Measurements from ENCODE around the gene ANKRD42. TPM values are rescaled to one million over a fixed set of nuclear protein-coding genes. Genes with fewer than 3 reads are reported as not detected.
"Not testable (repeated sequence)": the region's sequence is repeated elsewhere in the genome, so short reads cannot be mapped to it uniquely, and the experiment has no call there.

The ANKRD42 gene
- total RNA-seq, 4 donors from 2014 or later = 3.6 to 27.2 (median 9.8) TPM

DNA sequence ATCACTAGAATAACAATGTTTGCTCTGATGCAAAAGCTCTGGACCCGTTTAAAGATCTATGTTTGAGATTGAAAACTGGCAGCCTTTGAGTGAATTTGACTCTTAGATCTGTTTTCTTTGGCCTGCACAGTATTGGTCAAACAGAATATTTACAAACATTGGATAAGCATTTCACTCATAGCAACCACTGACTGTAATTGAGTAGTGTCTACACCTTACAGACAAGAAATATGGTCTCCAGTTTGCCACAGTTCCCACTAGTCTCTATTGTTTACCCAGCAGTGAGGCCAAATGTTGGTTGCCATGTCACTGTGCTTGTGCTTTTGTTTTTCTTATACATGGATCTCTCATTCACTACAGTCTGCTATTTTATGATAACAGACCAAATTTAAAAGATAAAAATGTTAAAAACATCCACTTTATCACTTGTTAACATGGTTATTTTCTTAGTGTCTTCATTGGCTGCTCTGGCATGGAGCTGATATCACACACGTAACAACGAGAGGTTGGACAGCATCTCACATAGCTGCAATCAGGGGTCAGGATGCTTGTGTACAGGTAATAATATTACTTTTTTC, 12.2 kb downstream of the ANKRD42 start:
- Histone ChIP-seq H3K4me1 (no peaks in the 10 kb centered on the region), H3K27ac (no peak overlapping the region), H3K4me3 (no peak overlapping the region), H3K36me3 (no peaks in the 10 kb centered on the region), H3K9me3 (no peaks in the 10 kb centered on the region), H3K27me3 (no peaks in the 10 kb centered on the region)
- DNase-seq = no peak
- TF ChIP-seq, protein P1, sequence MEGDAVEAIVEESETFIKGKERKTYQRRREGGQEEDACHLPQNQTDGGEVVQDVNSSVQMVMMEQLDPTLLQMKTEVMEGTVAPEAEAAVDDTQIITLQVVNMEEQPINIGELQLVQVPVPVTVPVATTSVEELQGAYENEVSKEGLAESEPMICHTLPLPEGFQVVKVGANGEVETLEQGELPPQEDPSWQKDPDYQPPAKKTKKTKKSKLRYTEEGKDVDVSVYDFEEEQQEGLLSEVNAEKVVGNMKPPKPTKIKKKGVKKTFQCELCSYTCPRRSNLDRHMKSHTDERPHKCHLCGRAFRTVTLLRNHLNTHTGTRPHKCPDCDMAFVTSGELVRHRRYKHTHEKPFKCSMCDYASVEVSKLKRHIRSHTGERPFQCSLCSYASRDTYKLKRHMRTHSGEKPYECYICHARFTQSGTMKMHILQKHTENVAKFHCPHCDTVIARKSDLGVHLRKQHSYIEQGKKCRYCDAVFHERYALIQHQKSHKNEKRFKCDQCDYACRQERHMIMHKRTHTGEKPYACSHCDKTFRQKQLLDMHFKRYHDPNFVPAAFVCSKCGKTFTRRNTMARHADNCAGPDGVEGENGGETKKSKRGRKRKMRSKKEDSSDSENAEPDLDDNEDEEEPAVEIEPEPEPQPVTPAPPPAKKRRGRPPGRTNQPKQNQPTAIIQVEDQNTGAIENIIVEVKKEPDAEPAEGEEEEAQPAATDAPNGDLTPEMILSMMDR (IDR thresholded peaks at IDR 0.05) = no peak
- no peak for TF ChIP-seq POLR2A (IDR thresholded peaks at IDR 0.05)

DNA sequence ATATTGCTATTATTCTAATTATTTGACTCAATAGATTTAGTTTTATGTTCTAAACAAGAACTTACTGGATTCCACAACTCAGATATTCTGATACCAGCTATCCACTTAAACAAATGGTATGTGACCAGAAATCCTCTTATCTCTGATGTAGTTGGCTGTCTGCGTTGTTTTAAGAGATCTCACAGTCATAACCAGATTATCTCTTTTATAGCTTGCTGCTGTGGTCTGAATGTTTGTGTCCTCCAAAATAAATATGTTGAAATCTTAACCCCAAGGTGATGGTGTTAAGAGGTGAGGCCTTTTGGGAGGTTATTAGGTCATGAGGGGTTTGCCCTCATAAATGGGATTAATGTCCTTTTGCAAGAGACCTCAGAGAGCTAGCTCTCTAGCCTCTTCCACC, 12.7 kb downstream of the ANKRD42 start:
- H3K27me3 ChIP-seq = no peaks in the 10 kb centered on the region
- H3K27ac ChIP-seq = no peak overlapping the region
- no peaks in the 10 kb centered on the region for H3K9me3 ChIP-seq
- no peak overlapping the region for H3K4me3 ChIP-seq
- no peaks in the 10 kb centered on the region for H3K4me1 ChIP-seq
- DNase-seq = no peak
- peaks cover 0 to 3% (median 0%) of the 10 kb centered on the region in 3 donors for H3K36me3 ChIP-seq
- TF ChIP-seq, protein P1 (IDR thresholded peaks at IDR 0.05) = no peak
- no peak for TF ChIP-seq POLR2A (IDR thresholded peaks at IDR 0.05)

DNA sequence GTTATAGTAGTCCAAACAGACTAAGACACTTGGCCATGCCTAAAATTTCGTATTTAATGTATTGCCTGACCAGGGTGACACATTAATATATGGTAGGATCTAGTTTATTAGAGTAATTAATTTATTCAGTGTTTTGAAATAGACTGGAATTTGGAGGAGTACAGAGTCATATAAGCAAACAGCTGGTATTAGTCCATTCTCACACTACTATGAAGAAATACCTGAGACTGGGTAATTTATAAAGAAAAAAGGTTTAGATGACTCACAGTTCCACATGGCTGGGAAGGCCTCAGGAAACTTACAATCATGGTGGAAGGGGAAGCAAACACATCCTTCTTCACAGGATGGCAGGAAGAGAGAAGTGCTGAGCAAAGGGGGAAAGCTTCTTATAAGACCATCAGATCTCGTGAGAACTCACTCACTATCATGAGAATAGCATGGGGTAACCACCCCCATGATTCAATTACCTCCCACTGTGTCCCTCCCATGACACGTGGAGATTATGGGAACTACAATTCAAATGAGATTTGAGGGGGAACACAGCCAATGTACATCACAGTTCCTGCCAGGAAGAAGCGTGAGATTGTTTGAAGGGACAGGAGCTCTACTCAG, 13.4 kb downstream of the ANKRD42 start:
- H3K27me3 ChIP-seq = not testable (repeated sequence)

DNA sequence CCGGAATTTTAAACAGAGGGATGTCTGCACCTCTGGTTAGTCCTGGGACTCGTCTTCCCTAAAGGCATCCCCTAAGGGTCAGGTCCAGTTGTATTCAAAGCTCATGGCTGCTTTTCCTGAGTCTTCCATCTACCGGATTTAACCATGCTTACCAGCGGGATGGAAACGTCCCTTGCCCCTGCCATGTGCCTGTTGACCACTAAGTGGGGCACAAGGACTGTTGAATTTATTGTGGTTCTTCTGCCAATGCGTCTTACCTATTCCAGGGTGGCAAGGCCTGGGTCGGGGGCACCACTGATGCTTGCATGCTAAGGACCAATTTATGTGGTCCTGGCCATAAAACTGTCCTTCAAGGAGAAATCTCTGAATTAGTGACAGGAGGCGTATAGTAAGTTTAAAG, 25.6 kb downstream of the ANKRD42 start:
- TF ChIP-seq, protein P1 (IDR thresholded peaks at IDR 0.05) = peak in 2 of 6 experiments; percentile 7 to 16
- no peak for TF ChIP-seq POLR2A (IDR thresholded peaks at IDR 0.05)
- H3K36me3 ChIP-seq = peaks cover 0 to under 1% (median 0%) of the 10 kb centered on the region in 3 donors
- H3K4me1 ChIP-seq = no peaks in the 10 kb centered on the region
- H3K9me3 ChIP-seq = no peaks in the 10 kb centered on the region
- H3K4me3 ChIP-seq = no peak overlapping the region
- no peak overlapping the region for H3K27ac ChIP-seq
- DNase-seq = no peak
- H3K27me3 ChIP-seq = no peaks in the 10 kb centered on the region

More for the DNA sequence above, 13.4 kb downstream of the ANKRD42 start:
- DNase-seq, H3K9me3 ChIP-seq, H3K4me3 ChIP-seq, H3K36me3 ChIP-seq, H3K4me1 ChIP-seq, H3K27ac ChIP-seq: not testable (repeated sequence)

DNA sequence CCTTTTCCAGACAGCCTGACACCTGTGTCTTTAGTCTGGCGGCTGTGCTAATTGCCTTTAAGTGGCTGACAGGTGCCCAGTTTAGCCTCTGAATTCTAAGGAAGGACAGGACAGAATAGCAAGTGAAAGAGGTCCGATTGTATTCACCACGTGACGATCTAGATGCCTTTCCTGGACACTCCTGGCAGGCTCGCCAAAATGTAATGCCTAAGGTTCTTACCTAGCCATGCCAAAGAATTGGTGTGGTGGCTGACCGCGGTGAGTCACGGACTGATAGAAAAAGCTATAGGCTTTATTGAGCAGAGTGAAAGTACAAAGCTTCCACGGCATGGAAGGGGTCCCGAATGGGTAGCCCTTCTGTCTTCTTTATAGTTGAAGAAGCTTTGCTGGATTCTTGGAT, 26.7 kb downstream of the ANKRD42 start:
- no peaks in the 10 kb centered on the region for H3K36me3 ChIP-seq
- no peak overlapping the region for H3K27ac ChIP-seq
- no peaks in the 10 kb centered on the region for H3K9me3 ChIP-seq
- DNase-seq = no peak
- no peak for TF ChIP-seq POLR2A (IDR thresholded peaks at IDR 0.05)
- TF ChIP-seq, protein P1 (IDR thresholded peaks at IDR 0.05) = no peak
- H3K4me3 ChIP-seq = no peak overlapping the region
- no peaks in the 10 kb centered on the region for H3K27me3 ChIP-seq
- H3K4me1 ChIP-seq = no peaks in the 10 kb centered on the region

DNA sequence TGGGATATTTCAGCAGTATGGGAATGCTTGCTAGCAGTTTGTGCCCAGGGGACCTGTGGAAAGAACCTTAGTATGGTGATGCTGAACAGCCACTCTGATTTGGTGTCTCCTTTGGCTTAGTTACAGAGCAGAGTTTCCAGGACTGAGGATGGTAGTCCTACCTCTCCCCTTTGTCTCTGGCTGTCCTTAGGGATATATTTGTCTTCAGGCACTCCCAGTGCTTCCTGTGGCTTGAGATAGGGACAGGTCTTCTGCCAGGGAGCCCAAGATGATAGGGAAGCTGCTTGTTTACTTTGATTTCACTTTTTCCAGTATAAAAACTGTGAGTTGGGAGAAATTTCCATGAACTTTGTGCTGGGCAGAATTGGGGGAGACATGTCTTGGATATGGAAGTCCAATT, 28.2 kb downstream of the ANKRD42 start:
- Histone ChIP-seq H3K9me3 (no peaks in the 10 kb centered on the region), H3K36me3 (no peaks in the 10 kb centered on the region), H3K4me1 (no peaks in the 10 kb centered on the region), H3K4me3 (no peak overlapping the region), H3K27ac (no peak overlapping the region), H3K27me3 (no peaks in the 10 kb centered on the region)
- DNase-seq = no peak
- TF ChIP-seq, protein P1 (IDR thresholded peaks at IDR 0.05) = no peak
- no peak for TF ChIP-seq POLR2A (IDR thresholded peaks at IDR 0.05)
